GM21825 (cell line): ENCODE data around the gene CGB8.
"Not testable (repeated sequence)": the region's sequence is repeated elsewhere in the genome, so short reads cannot be mapped to it uniquely, and the experiment has no call there.

Source experiments
- ATAC-seq: cut with Tn5 transposase; IDR thresholded peaks from one replicate; pipeline ENCODE4 v1.9.1; 2021; ENCODE audit warnings: mild to moderate bottlenecking, moderate library complexity; ENCODE audit not compliant: unreplicated experiment

Gene CGB8

GRCh38 chr19:49064768-49065611 lies 16.1 kb upstream of the CGB8 start, which contains the start of gene NTF4:
Gene NTF4, minus strand, starts transcription at chr19:49064818. Its CDS starts 2,821 bp downstream, at chr19:49061997.
- ATAC-seq: no peak

- ATAC-seq: no peak
These were observed 15.2 kb upstream of the CGB8 start for GRCh38 chr19:49064029-49064629.

GRCh38 chr19:49061445-49061844 lies 12.5 kb upstream of the CGB8 start:
- ATAC-seq: no peak

- ATAC-seq: no peak
These were observed 12.1 kb upstream of the CGB8 start for GRCh38 chr19:49061000-49061399.

GRCh38 chr19:49059053-49059452 lies 10.1 kb upstream of the CGB8 start:
- ATAC-seq: no peak

GRCh38 chr19:49058562-49058961 lies 9.7 kb upstream of the CGB8 start:
- no peak for ATAC-seq

- ATAC-seq: no peak
These were observed 8.8 kb upstream of the CGB8 start, which contains the start of gene CGB7 for GRCh38 chr19:49057636-49058234. Gene CGB7, minus strand, starts transcription at chr19:49057749. Its CDS starts 2,374 bp downstream, at chr19:49055375.

GRCh38 chr19:49056902-49057596 lies 8.1 kb upstream of the CGB8 start:
- not testable (repeated sequence) for ATAC-seq

GRCh38 chr19:49056101-49056901 lies 7.4 kb upstream of the CGB8 start:
- ATAC-seq: no peak

GRCh38 chr19:49050376-49051033 lies 1.6 kb upstream of the CGB8 start:
- not testable (repeated sequence) for ATAC-seq

GRCh38 chr19:49049834-49050233 lies 923 bp upstream of the CGB8 start:
- not testable (repeated sequence) for ATAC-seq

- ATAC-seq: not testable (repeated sequence)
These were observed 5.4 kb downstream of the CGB8 start, which contains the start of gene CGB5 for GRCh38 chr19:49043548-49043947. Gene CGB5, plus strand, starts transcription at chr19:49043848. Its CDS starts 362 bp downstream, at chr19:49044210.

- ATAC-seq: not testable (repeated sequence)
These were observed 6.2 kb downstream of the CGB8 start for GRCh38 chr19:49042666-49043065.

GRCh38 chr19:49042177-49042576 lies 6.7 kb downstream of the CGB8 start:
- no peak for ATAC-seq

- ATAC-seq: not testable (repeated sequence)
These were observed 9.2 kb downstream of the CGB8 start for GRCh38 chr19:49039736-49040135.

GRCh38 chr19:49038557-49039276 lies 10.2 kb downstream of the CGB8 start:
- ATAC-seq: not testable (repeated sequence)

GRCh38 chr19:49038111-49038510 lies 10.8 kb downstream of the CGB8 start:
- not testable (repeated sequence) for ATAC-seq

- ATAC-seq: not testable (repeated sequence)
These were observed 12.1 kb downstream of the CGB8 start, which contains the start of gene CGB1 for GRCh38 chr19:49036815-49037214. Gene CGB1, minus strand, starts transcription at chr19:49036895. Its CDS starts 184 bp downstream, at chr19:49036711.
